NCI-H2196 (cell line): ENCODE data around the gene SCEL.

Experiments
- DNase-seq: peaks from one replicate; lab custom pipeline; 2025; ENCODE audit not compliant: unreplicated experiment; lab: John Stamatoyannopoulos, UW

Gene SCEL

GRCh38 chr13:77521595-77522367 lies 13.7 kb upstream of the SCEL start:
- DNase-seq: no peak

- no peak for DNase-seq
Measured at GRCh38 chr13:77522444-77522843, 13.1 kb upstream of the SCEL start.

- DNase-seq: no peak
Measured at GRCh38 chr13:77523386-77523785, 12.1 kb upstream of the SCEL start.

GRCh38 chr13:77523834-77524728 lies 11.4 kb upstream of the SCEL start:
- DNase-seq: no peak

- DNase-seq: no peak
Measured at GRCh38 chr13:77528414-77528813, 7.1 kb upstream of the SCEL start.

GRCh38 chr13:77528834-77529500 lies 6.5 kb upstream of the SCEL start:
- no peak for DNase-seq

GRCh38 chr13:77529501-77529840 lies 6.0 kb upstream of the SCEL start:
- no peak for DNase-seq

- no peak for DNase-seq
Measured at GRCh38 chr13:77530875-77531274, 4.6 kb upstream of the SCEL start.

GRCh38 chr13:77532983-77533382 lies 2.5 kb upstream of the SCEL start:
- DNase-seq: no peak

- DNase-seq: no peak
Measured at GRCh38 chr13:77533875-77534788, 1.4 kb upstream of the SCEL start.

- DNase-seq: no peak
Measured at GRCh38 chr13:77536358-77536757, 852 bp downstream of the SCEL start.

GRCh38 chr13:77537289-77537919 lies 1.9 kb downstream of the SCEL start:
- DNase-seq: no peak

- no peak for DNase-seq
Measured at GRCh38 chr13:77543711-77544110, 8.2 kb downstream of the SCEL start.

- no peak for DNase-seq
Measured at GRCh38 chr13:77544355-77544754, 8.8 kb downstream of the SCEL start.

GRCh38 chr13:77544758-77545338 lies 9.3 kb downstream of the SCEL start:
- DNase-seq: no peak

GRCh38 chr13:77545626-77546412 lies 10.3 kb downstream of the SCEL start:
- DNase-seq: no peak

GRCh38 chr13:77548095-77548494 lies 12.6 kb downstream of the SCEL start:
- DNase-seq: no peak

GRCh38 chr13:77548594-77548993 lies 13.1 kb downstream of the SCEL start:
- no peak for DNase-seq

GRCh38 chr13:77554069-77554468 lies 18.6 kb downstream of the SCEL start:
- DNase-seq: no peak
